Left renal cortex interstitium (tissue), 4 donors: ENCODE results near the gene ENO2. TPM values are rescaled to one million over a fixed set of nuclear protein-coding genes. Genes with fewer than 3 reads are reported as not detected.

Experiments
- DNase-seq, 4 donors: peaks; one replicate each; pipeline ENCODE4 v3.0.0-alpha.2; 2013; ENCODE audit warnings: low read depth in 4 of 4, low spot score in 2 of 4, missing footprints in 1 of 4
- polyA plus RNA-seq, 4 donors: library from polyadenylated mRNA; unstranded; fragments of 120-200 nt; gene quantifications; one replicate each; pipeline ENCODE4 v1.2.1, GENCODE V29; 2013; ENCODE audit not compliant: insufficient read length in 4 of 4

ENO2 gene
- polyA plus RNA-seq, 4 donors: 9.5 to 19.4 (median 14.6) TPM

GRCh38 chr12:6928703-6929407 lies 14.5 kb downstream of the ENO2 start:
- DNase-seq: no peak

GRCh38 chr12:6929466-6930452 lies 15.4 kb downstream of the ENO2 start:
- no peak for DNase-seq

GRCh38 chr12:6932766-6933165 lies 18.4 kb downstream of the ENO2 start:
- no peak for DNase-seq

- no peak for DNase-seq
Observed at GRCh38 chr12:6934110-6934509, 19.7 kb downstream of the ENO2 start.

GRCh38 chr12:6935371-6936193 lies 21.2 kb downstream of the ENO2 start:
- DNase-seq: no peak

GRCh38 chr12:6936194-6936635 lies 21.8 kb downstream of the ENO2 start:
- no peak for DNase-seq

GRCh38 chr12:6936636-6937480 lies 22.5 kb downstream of the ENO2 start:
- DNase-seq: no peak

- DNase-seq: peak in 3 of 4 donors; percentile 81 to 90 (median 87)
Observed at GRCh38 chr12:6937481-6938352, 23.3 kb downstream of the ENO2 start.

GRCh38 chr12:6938353-6939190 lies 24.2 kb downstream of the ENO2 start:
- DNase-seq: no peak

GRCh38 chr12:6939191-6939540 lies 24.8 kb downstream of the ENO2 start:
- DNase-seq: no peak

- no peak for DNase-seq
Observed at GRCh38 chr12:6941267-6941666, 26.9 kb downstream of the ENO2 start.

- no peak for DNase-seq
Observed at GRCh38 chr12:6941782-6942181, 27.4 kb downstream of the ENO2 start.

- DNase-seq: no peak
Observed at GRCh38 chr12:6942331-6942665, 27.9 kb downstream of the ENO2 start.

- DNase-seq: peak in 3 of 4 donors; percentile 76 to 88 (median 84)
Observed at GRCh38 chr12:6943389-6943721, 29.0 kb downstream of the ENO2 start.

- peak; percentile 74 to 98 (median 80) for DNase-seq
Observed at GRCh38 chr12:6943722-6944380, 29.5 kb downstream of the ENO2 start, which contains the start of the genes C12orf57 and RNU7-1. C12orf57 (plus strand) TSS chr12:6944022; CDS start chr12:6944122, 100 bp downstream. RNU7-1 (plus strand) TSS chr12:6943816.

GRCh38 chr12:6944381-6945186 lies 30.2 kb downstream of the ENO2 start:
- DNase-seq: peak in 3 of 4 donors; percentile 73 to 86 (median 84)

GRCh38 chr12:6945613-6946012 lies 31.2 kb downstream of the ENO2 start:
- no peak for DNase-seq
